Superior temporal gyrus (tissue), 1 donor: ENCODE data around the gene GSAP.
"Not testable (repeated sequence)": the region's sequence is repeated elsewhere in the genome, so short reads cannot be mapped to it uniquely, and the experiment has no call there.

ENCODE experiments used
- DNase-seq: peaks from one replicate; pipeline ENCODE4 v3.0.0-alpha.2; 2016; ENCODE audit errors: extremely low spot score

Gene GSAP

DNA sequence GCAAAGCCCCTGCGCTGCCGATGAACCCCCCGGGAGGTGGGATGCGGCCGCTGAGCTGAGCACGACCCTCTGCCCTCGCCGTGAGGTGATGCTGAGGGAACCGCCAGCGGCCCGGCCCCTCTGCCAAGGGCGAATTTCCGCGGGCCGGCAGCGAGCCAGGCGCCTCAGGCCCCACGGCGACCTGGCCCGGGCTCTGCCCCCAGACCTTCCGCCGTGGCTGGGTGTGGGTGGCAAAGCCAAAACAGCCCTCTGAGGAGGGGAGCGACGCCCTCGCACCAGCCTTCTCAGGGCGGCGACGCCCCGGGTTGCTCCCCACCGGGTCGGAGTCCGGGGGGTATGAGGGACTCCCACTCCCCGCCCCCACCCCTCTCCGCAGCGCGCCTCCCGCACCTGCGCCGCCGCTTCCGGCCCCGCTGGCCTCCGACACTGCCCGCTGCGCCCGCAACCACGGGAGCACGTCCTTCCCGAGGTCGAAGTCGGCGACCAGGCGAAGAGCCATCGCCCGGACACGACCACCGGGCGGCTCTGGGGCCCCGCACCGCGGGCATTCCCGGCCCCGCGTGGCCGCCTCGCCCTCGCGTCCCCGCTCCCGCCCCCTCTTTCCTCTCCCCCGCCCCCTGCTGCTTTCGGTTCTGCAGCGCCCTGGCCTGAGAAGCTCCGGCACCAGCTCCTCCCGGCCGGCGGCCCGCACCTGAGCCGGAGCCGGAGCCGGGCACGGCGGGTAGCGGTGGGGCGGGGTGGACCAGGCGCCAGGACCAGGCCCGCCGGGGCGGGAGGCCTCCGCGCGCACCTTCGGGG lies at the start of gene GSAP:
Gene GSAP (minus strand): TSS at position 527 of the 798 bp plus-strand sequence. CDS start 28 bp downstream, at position 499.
- DNase-seq: no peak

DNA sequence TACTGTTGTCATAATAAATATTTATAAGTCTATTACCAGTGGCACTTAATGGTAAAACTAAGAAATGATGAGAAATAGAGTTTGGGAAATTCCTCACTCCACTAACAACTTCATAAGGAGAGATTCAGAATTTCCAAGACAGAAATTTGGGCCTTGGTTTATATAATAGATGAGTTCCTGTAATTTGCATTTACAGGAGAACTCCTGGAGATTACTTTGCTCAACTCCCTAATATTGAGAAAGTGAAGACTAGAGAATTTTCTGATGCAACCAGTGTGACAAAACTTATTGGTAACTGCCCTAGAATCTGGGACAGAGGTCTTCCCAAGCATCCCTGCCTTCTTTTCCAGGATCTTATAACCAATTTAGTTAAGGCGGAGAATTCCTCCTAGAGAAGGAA lies 49.1 kb upstream of the GSAP start:
- no peak for DNase-seq

DNA sequence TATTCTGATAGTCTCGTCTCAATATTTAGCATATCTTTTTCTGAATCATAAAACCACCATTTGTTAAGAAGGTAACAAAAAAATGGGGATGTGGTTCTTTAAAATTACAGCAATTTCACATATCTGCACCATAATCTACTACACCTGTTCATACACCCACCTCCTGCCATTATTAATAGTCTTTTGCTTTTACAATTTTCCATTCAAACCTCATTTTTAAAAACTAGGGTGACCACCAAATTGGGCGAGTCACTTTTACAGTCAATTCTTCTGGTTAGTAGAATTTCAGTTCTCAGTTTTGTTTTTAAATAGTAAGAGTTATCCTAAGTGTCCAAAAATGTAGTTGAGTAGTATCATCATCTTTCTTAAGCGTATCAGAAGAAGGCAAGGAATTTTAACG lies 48.4 kb upstream of the GSAP start:
- DNase-seq: no peak

- not testable (repeated sequence) for DNase-seq
These were observed 47.5 kb upstream of the GSAP start for GRCh38 chr7:77463632-77464031.

DNA sequence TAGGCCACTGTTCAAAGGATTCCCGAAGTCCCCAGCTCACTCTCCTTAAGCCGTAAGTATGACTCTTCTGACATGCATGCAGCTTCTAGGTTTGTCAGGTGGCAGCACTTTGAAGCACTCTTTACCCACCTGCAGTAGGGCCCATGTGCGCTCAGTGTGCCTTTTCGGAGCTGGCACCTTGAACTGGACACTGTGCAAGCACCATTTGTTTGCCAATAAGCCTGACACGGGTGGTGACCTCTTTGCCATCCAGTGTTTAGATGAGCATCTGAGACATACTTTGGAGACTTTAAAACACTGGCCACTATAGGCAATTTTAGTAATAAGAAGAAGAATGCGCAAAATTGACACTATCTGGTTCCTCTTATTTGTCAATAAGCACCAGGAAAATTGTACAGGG lies 45.7 kb upstream of the GSAP start:
- DNase-seq: no peak

GRCh38 chr7:77461246-77461645 lies 45.1 kb upstream of the GSAP start:
- no peak for DNase-seq

GRCh38 chr7:77460057-77460486 lies 43.9 kb upstream of the GSAP start:
- no peak for DNase-seq

- DNase-seq: no peak
These were observed 43.2 kb upstream of the GSAP start for GRCh38 chr7:77459311-77459726.

DNA sequence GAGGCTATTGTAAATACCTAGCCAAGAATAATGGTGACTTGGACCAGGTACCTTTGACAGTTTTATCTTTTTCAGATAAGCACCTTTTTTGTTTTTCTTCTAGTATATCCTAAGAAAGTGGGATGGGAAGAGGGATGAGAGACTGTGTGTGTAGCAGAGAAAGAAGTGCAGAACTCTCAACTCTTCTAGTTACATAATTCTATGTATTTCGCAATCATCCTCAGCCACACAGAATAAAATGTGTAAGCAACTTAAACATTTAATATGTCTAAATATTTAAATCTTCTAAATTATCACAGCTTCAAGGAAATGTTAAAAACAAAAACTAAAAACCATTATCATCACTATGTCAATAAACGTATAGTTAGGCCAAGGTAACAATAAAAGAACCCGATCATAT lies 42.6 kb upstream of the GSAP start:
- no peak for DNase-seq

GRCh38 chr7:77457779-77458178 lies 41.6 kb upstream of the GSAP start:
- no peak for DNase-seq

DNA sequence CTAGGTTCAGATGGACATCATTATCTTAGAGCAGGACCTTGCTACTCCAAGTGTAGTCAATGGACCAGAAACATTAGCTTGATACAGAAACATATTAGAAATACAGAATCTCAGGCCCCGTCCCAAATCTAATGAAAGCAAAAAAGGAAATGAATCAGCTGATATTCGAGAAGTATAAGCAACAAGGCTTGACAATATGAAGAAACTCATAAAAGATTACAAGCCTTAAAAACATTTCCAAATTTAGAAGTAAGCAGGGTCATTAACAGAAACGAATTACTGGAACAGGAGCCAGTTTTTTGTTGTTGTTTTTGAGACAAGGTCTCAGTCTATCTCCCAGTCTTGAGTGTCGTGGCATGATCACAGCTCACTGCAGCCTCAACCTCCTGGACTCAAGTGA lies 40.5 kb upstream of the GSAP start:
- no peak for DNase-seq

DNA sequence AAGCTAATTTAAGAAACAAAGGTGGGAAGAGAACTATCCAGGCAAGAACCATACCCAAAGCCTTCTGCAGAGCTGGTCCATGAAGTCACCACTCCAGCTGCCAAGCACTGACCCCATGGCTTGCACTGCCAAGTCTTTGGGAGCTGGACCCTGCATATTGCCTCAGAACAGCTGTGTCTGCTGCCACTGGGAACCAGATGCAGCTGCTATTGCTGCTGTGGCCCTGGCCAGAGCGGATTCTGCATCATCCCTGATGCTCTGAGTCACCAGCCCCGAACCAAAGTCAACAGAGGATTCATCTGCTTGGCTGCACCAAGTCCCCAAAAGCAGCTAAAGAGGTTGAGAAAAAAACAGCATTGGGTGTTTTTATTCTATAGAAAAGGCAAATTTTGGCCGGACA lies 39.2 kb upstream of the GSAP start:
- DNase-seq: peak; percentile 68

GRCh38 chr7:77454802-77455201 lies 38.7 kb upstream of the GSAP start:
- DNase-seq: no peak

GRCh38 chr7:77453531-77453930 lies 37.4 kb upstream of the GSAP start:
- peak; percentile 39 for DNase-seq

DNA sequence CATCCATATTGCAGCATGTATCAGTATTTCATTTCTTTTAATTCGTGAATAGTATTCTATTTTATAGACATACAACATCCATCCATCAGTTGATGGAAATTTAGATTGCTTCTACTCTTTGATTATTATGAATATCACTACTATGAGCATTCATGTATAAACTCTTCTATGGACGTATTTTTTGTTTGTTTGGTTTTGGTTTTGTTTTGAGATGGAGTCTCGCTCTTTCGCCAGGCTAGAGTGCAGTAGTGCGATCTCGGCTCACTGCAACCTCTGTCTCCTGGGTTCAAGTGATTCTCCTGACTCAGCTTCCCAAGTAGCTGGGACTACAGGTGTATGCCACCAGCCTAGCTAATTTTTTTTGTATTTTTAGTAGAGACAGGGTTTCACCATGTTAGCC lies 35.8 kb upstream of the GSAP start:
- DNase-seq: not testable (repeated sequence)

DNA sequence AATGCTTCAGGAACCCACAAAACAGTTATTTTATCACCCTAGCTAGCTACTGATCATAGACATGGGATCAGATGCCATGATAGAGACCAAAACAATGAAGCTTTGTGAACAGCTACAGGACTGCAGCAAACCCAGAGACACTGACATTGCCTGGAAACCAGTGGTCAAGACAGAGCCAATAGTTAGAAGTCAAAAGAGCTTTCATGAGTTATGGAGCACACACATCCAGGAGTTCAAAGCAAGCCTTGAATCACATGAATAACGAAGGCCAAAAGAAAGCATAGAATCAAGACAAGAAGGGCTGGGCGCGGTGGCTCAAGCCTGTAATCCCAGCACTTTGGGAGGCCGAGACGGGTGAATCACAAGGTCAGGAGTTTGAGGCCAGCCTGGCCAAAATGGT lies 34.5 kb upstream of the GSAP start:
- peak; percentile 91 for DNase-seq

- peak; percentile 42 for DNase-seq
These were observed 33.9 kb upstream of the GSAP start for GRCh38 chr7:77450054-77450453.

DNA sequence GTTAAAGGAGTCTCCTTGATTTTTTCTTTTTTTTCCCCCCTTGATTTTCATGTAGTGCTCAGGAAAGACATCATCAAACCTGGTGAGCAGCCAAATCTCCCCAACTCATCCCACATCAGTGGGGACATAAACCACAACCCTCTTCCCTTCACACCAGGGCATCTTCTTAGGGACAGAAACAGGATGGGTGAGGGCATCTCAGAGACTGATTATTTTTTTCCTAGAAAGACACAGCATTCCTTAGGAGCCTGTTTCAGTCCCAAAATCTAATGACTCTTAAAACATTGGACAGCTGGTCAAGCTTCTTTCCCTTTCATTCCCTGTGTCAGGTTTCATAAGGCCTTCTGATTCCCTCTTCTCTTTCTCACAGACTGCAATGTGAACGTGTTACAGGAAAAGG lies 31.5 kb upstream of the GSAP start:
- no peak for DNase-seq

GRCh38 chr7:77444123-77444522 lies 28.0 kb upstream of the GSAP start:
- DNase-seq: no peak

DNA sequence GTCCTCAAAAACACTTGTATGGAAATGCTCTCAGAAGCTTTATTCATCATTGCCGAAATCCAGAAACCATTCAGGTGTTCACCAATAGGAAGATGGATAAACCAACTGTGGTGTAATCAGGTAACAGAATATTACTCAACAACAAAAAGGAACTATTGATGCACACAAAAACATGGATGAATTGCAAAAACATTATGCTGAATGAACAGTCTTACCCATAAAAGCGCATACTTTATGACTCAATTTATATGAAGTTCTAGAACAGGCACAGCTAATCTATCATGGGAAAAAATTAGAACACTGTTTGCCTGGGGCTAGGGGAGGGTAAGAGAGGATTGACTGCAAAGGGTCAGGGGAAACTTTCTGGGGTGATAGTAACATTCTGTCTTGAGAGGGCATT lies 26.9 kb upstream of the GSAP start:
- no peak for DNase-seq

GRCh38 chr7:77442636-77443035 lies 26.5 kb upstream of the GSAP start:
- DNase-seq: no peak

DNA sequence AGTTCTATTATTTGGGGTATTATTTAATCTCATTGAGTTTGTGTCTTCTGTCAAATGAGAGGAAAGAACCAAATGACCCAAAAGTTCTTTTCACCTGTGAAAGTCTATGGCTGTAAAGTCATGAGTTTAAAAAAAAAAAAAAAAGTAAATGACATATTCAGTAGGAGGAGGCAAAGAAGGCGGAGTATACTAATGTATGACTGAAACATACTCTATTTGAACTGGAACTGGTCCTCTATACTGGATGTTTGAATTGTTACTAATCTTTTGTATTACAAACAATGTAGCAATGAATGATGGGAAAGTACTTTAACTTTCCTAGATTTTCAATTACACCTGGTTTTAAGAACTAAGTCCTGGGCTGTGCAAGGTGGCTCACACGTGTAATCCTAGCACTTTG lies 24.9 kb upstream of the GSAP start:
- DNase-seq: no peak

DNA sequence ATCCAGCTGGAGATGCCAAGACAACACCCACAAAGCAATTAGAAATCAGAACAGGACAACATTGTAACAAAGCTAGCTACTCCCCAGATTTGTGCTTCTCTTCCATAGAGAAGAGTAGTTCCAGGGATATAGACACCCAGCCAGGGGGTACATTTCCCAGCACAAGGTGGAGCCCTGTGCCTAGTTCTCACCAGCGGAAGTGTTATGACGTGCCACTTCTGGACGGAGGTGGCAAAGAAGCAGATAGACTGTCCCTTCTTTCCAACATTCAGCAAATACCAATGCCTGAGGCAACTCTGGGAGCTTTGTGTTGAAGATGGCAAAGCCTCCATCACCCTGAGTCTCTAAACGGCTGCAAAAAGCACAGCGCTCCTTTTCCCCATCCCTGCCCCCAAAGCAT lies 23.4 kb upstream of the GSAP start:
- DNase-seq: peak; percentile 79

- no peak for DNase-seq
These were observed 22.0 kb upstream of the GSAP start for GRCh38 chr7:77438131-77438530.
